Calu3 (cell line): ENCODE results near the gene ZNF487. TPM values are rescaled to one million over a fixed set of nuclear protein-coding genes. Genes with fewer than 3 reads are reported as not detected.

Source experiments
- BruUV-seq: library from RNA; stranded (reverse); fragments of 400-500 nt; replicated peaks from 2 replicates; lab custom pipeline; 2021; lab: Mats Ljungman, UMichigan
- CTCF ChIA-PET: fragments of 300-600 bp; sonication (Branson Sonifier 250); formaldehyde crosslinking; loops from one replicate; lab custom pipeline; 2022; ENCODE audit warnings: antibody characterized with exemption; lab: Charles Lee
- DNase-seq: peaks from one replicate; pipeline ENCODE4 v3.0.0; 2022
- H3K27ac Mint-ChIP-seq: one replicate; pipeline ENCODE4 v1.8.0; 2022; ENCODE audit warnings: mixed read lengths; ENCODE audit not compliant: unreplicated experiment
- H3K27me3 Mint-ChIP-seq: one replicate; pipeline ENCODE4 v1.8.0; 2022; ENCODE audit warnings: mixed read lengths; ENCODE audit not compliant: unreplicated experiment
- H3K36me3 Mint-ChIP-seq: one replicate; pipeline ENCODE4 v1.8.0; 2022; ENCODE audit warnings: mild to moderate bottlenecking, moderate library complexity, mixed read lengths; ENCODE audit not compliant: insufficient read depth, unreplicated experiment
- H3K4me1 Mint-ChIP-seq: one replicate; pipeline ENCODE4 v1.8.0; 2022; ENCODE audit warnings: mild to moderate bottlenecking, low read depth, mixed read lengths; ENCODE audit not compliant: unreplicated experiment
- H3K4me3 Mint-ChIP-seq: one replicate; pipeline ENCODE4 v1.8.0; 2022; ENCODE audit warnings: mild to moderate bottlenecking, low read depth, moderate library complexity, mixed read lengths; ENCODE audit not compliant: unreplicated experiment
- H3K9me3 Mint-ChIP-seq: one replicate; pipeline ENCODE4 v1.8.0; 2022; ENCODE audit warnings: low read depth, mixed read lengths; ENCODE audit not compliant: unreplicated experiment
- CTCF ChIP-seq: fragments of 200-600 bp; IDR thresholded peaks from one replicate; pipeline ENCODE4 v1.8.0; 2022; ENCODE audit warnings: antibody characterized with exemption; ENCODE audit not compliant: unreplicated experiment
- intact Hi-C: fragments of 100-400 bp; cut with micrococcal nuclease; formaldehyde crosslinking; loops from one replicate; pipeline ENCODE4 v1.10.0; 2022; ENCODE audit not compliant: unreplicated experiment
- total RNA-seq: library from RNA; stranded (reverse); gene quantifications from 2 replicates; pipeline ENCODE4 v1.2.3, GENCODE V29; 2022

ZNF487 gene
- total RNA-seq, 1 experiment from 2014 or later, result 3.4 TPM

DNA sequence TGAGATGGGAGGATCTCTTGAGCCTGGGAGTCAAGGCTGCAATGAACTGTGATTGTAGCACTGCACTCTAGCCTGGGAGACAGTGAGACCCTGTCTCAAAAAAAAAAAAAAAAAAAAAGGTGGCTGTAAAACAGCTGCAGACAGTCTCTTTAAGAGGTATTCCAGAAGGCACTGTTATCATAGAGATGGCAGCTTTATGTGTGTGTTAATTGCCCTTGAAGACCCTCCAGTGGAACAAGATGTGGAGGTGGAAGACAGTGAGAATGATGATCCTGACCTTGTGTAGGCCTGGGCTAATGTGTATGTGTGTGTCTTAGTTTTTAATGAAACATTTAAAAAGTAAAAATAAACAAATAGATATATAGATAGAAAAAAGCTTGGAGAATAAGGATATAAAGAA lies 66.0 kb downstream of the ZNF487 start:
- intact Hi-C loops, result no loop called here
- DNase-seq, result no peak
- Mint-ChIP-seq H3K27me3 (no peaks in the 10 kb centered on the region), H3K27ac (no peak overlapping the region), H3K4me1 (no peaks in the 10 kb centered on the region), H3K4me3 (no peak overlapping the region), H3K36me3 (no peaks in the 10 kb centered on the region), H3K9me3 (no peaks in the 10 kb centered on the region)
- CTCF ChIA-PET, result no interaction called here
- BruUV-seq, result no TSS peak
- TF ChIP-seq CTCF, result no peak

GRCh38 chr10:43524434-43525247 lies 87.7 kb downstream of the ZNF487 start:
- no peak for DNase-seq
- H3K27ac Mint-ChIP-seq, result no peak overlapping the region

More at GRCh38 chr10:43524434-43525247, 87.7 kb downstream of the ZNF487 start:
- Mint-ChIP-seq H3K27me3 (no peaks in the 10 kb centered on the region), H3K4me3 (no peak overlapping the region), H3K36me3 (no peaks in the 10 kb centered on the region), H3K9me3 (peaks cover 16% of the 10 kb centered on the region), H3K4me1 (no peaks in the 10 kb centered on the region)
- CTCF ChIA-PET, result no interaction called here
- no peak for TF ChIP-seq CTCF
- BruUV-seq, result no TSS peak
- intact Hi-C loops, result no loop called here

Other genes starting within 250 kb of the ZNF487 start
- 1.0 and 1.4 TPM in 2 replicates for gene RASGEF1A, start 170.0 kb upstream of the ZNF487 start, total RNA-seq
- not detected in 2 replicates for gene FXYD4, start 65.5 kb upstream of the ZNF487 start, total RNA-seq
- 256 and 275 TPM in 2 replicates for gene HNRNPF, start 27.9 kb upstream of the ZNF487 start, total RNA-seq
- 10.8 and 10.9 TPM in 2 replicates for gene ZNF239, start 137.5 kb downstream of the ZNF487 start, total RNA-seq
- gene ZNF485, start 169.3 kb downstream of the ZNF487 start, total RNA-seq, result 6.7 and 7.1 TPM in 2 replicates
- gene ZNF32, start 211.8 kb downstream of the ZNF487 start, total RNA-seq, result 17.1 and 17.8 TPM in 2 replicates